DMS53 treated with DMSO at 0.1 percent for 48 hours (cell line): ENCODE data around the gene RRP1B.
A peak's percentile ranks its signal among the peaks of the same experiment; 100 is the strongest.
"Not testable (repeated sequence)": the region's sequence is repeated elsewhere in the genome, so short reads cannot be mapped to it uniquely, and the experiment has no call there.

Experiments
- DNase-seq: peaks from one replicate; lab custom pipeline; 2025; ENCODE audit not compliant: unreplicated experiment; lab: John Stamatoyannopoulos, UW

The RRP1B gene

DNA sequence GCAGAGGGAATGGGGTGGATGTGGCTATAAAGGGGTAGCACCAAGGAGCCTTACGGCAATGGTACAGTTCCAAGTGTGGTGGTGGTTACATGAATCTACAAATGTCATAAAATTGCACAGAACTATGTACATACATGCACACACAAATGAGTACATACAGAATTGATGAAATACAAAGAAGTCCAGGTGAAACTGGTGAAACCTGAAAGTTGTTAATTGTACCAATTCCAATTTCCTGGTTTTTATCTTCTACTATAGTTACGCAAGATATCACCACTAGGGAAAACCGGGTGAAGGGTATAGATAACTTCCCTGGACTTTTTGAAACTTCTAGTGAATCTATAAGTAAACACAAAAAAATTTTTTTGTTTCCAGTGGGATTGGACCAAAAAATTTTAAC lies 19.0 kb upstream of the RRP1B start:
- no peak for DNase-seq

DNA sequence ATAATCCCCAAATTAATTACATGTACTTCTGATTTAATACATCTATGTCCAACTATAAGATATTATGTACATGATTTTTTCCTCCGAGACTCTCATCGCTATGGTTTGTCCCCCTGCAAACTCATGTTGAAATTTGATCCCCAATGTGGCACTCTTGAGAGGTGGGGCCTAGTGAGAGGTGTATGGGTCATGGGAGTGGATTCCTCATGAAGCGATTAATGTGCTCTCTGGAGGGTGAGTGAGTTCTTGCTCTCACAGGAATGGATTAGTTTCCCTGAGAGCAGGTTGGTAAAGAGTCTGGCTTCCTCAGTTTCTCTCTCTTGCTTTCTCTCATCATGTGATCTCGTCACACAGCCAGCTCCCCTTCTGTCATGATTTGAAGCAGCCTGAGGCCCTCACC lies 16.2 kb upstream of the RRP1B start:
- DNase-seq: no peak

DNA sequence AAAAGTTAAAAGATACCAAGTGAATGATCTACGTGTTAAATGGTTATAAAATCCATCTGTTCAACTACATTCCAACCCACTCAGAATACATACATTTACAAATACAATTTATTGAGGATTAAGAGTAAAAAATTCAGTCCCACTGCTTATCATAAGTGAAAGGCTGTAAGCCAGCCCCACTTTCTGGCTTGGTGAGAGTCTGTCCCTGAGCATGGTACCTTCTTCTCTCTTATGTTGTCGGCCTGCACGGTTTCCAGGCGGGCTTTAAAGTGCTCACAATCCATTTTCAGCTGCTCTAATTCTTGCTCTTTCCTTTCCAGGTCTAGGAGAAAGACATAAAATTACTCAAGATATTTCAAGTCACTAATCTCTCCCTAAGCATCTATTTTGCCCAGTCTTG lies 15.3 kb upstream of the RRP1B start:
- DNase-seq: no peak

DNA sequence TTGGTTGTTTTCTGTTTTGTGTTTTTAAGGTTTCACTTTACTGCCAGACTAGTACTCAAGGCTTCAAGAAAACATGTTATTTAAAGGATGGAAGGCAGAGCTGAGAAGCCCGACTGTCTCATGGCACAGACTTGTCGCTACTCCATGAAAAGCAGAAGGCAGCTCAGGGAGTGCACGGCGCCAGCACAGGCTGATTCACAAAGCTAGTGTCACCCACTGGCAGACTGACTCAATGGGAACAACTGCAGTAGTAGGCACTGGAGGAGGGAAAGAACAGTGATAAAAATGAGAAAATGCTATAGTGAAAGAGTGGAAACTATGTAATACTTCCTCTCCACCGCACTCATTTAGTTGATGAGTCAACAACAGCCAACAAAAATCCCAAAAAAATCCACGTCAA lies 14.8 kb upstream of the RRP1B start:
- DNase-seq: no peak

DNA sequence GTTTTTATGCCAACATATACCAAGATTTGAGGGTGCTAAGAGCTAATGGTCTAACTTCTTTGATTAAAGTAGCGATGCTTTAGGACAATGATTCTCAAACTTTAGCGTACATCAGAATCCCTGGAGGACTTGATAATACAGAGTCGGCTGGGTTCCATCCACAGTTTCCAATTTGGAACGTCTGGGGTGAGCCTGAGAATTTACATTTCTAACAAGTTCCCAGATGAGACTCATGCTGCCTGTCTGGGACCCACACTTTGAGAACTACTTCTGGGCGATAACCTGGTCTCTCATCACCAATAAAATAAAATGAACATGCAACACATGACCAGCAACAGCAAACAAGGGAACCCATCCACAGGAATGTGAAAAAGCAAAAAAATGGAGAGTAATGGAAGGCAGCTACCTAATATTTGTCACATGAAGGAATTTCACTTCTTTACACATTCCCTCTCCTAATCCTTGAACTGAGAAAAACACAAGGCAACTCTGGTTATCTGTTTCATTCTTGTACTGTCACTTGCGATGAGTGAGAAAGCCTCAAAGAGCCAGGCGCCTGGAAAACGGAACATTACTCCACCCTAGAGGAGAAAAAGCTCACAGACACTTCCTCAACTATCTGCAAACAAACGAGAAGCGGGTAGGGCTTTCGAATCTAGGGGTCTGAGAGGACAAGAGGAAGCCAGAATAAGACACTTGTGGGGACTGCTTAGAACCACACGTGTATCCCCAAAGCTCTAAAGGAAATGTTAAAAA lies 14.0 kb upstream of the RRP1B start:
- no peak for DNase-seq

DNA sequence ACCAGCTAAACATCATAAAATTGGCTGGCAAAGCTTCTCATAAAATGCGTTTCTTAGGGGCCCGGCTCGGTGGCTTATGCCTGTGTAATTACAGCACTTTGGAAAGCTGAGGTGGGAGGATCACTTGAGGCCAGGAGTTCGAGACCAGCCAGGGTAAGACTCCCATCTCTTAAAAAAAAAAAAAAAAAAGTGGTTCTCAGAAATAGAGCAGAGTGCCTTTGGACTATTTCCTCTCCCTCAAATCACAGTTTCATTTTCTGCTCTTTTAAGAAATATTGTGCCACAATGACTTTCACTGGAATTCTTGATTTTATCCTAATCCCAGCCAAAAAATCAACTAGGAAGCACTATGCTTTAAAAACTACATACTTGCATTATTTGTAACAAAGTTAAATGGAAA lies 13.4 kb upstream of the RRP1B start:
- DNase-seq: no peak

DNA sequence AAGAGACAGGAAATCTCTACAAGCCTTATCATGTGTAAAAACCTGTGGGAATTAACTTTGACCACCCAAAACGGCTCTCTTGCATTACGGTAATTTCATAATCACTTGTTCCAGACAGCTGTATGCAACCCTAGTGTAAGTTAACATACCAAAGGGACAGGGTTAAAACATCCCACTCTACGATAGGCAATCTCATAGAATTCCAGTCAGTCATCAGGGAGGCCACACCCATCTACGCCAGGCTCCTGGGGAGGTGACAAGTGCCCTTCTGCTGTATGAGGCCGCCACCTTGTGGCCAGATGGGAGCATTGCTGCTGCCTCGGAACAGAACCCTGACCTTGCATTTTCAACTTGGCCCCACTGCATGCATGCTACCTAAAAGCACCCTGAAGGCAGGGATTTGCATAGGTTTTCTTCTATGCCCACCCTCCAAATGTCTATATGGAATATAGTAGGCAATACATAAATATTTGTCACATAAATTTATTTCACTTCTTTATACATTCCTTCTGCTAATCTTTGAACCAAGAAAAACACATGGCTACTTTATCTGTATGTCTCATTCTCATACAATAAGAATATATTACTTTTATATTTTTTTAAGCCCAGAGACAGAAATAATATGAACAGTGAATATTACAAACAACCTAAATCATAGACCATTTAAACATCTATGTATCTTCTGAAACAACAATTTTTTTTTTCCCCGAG lies 12.7 kb upstream of the RRP1B start:
- DNase-seq: peak; percentile 77

DNA sequence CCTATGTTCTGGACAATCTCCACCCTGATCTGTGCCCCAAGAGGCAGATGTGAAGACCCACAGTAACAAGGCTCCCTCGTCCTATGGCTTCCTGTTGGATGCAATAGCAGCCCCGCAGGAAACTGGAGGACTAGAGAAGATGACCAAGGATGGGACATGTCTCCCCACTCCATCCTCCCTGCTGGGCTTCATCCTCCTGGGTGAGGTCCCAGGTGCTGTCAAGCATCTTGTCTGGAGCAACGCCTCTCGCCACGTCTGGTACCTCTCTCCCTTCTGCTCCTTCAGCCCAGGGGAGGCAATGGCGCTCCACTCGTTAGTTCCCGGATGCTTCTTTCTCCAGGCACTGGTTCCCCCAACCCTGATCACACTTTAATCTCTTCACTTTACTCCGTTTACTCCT lies 11.2 kb upstream of the RRP1B start:
- DNase-seq: no peak

DNA sequence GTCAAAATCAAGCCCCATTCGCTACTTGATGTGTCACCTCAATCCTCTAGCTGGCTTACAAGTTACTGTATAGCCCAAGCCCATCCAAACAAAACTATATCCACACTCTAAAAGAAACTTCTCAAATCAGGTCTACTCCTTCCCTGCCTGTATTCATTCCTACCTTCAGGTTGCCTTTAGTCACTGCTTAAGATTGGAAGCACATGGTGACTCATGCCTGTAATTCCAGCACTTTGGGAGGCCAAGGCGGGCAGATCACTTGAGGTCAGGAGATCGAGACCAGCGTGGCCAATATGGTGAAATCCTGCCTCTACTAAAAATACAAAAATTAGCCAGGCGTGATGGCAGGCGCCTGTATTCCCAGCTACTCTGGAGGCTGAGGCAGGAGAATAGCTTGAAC lies 7.4 kb upstream of the RRP1B start:
- not testable (repeated sequence) for DNase-seq

DNA sequence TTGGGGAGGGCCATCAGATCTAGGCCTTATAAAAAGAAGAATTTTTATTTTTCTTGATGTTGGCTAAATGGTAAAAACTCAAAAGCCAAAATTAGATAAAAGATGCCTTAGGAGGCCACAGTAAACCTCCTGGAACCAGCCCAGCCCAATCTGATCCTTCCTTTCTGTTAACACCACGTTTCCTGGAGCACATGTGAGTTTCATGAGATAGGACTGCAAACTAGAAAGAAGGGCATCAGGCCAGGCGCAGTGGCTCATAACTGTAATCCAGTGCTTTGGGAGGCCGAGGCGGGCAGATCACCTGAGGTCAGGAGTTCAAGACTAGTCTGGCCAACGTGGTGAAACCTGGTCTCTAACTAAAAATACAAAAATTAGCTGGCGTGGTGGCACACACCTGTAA lies 6.7 kb upstream of the RRP1B start:
- DNase-seq: no peak

DNA sequence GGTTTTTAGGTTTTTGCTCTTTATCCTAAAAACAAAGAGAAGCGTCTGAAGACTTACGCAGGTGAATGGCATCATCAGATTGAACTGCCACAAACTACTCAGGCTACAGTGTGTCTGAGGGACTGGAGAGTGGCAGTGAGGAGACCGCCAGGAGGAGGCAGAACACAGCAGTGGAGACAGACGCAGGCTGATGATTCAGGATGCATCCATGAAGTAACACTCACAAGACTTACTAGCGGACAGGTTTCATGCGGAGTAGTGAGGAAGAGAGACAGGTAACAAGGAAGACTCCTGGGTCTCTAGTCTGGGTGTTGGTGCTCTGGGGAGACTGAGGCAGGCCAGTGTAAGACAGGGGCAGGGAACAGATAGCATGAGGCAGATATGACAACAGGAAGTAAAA lies 5.7 kb upstream of the RRP1B start:
- DNase-seq: no peak

DNA sequence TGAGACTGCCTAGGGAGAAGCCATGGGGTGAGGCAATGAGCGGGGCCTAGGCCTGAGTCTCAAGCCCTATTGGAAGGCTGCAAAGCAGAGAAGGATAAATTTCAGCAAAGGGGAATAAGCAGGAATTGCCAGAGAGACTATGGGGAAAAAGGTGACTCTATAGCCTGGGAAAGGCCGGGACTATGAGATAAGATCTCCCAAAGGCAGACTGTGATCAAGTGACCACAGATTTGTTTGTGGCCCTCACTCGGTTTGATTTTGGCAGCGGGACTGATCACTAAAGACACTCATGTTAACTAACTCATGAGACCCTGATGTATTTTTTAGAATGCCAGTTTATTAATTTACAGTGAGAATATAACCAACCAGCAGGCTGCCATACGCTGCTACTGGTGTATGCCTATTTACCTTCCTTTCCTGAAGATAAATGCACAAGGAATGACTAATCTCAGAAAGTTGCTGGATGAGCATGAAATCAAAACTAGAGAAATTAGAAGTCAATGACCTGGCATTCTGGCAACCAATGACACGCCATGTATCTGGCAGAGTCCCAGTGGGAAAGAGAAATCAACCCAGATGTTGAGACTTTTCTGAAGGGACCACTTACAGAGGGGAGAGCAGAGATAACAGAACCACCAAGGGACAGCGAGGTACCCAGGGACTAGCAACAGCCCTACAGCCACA lies 4.4 kb upstream of the RRP1B start:
- DNase-seq: no peak

DNA sequence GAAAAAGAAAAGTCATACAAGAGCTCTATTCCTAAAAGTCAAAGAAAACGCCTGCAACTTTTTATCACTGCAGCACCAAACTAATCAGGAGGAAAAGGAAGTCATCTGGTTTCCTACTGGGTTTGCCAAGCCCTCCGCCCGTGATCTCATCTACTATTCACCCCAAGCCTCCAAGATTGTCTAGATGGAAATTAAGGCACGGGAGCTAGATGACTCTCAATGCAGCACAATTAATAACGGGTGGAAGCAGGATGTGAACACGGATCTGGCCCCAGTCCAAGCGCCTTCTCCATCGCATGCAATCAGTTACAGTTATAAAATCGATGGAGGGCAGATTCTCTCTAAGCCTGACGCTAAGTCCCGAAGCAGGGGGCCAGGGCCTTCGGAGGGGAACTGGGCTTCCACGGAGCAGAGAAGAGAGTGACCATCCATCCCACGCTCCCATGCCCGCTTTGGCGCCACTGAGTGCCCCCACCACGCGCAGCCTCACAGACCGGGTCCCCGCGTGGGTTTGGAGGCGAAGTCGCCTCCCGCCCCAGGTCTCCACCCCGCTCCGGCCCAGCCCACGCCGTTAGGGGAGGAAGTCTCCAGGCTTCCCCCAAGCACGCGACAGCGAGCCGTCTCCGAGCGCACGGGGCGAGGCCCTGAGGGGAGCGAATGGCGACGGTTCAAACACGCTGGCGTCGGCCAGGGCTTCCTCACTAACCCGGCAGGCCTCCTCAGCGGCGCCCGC lies 1.8 kb upstream of the RRP1B start:
- DNase-seq: no peak

DNA sequence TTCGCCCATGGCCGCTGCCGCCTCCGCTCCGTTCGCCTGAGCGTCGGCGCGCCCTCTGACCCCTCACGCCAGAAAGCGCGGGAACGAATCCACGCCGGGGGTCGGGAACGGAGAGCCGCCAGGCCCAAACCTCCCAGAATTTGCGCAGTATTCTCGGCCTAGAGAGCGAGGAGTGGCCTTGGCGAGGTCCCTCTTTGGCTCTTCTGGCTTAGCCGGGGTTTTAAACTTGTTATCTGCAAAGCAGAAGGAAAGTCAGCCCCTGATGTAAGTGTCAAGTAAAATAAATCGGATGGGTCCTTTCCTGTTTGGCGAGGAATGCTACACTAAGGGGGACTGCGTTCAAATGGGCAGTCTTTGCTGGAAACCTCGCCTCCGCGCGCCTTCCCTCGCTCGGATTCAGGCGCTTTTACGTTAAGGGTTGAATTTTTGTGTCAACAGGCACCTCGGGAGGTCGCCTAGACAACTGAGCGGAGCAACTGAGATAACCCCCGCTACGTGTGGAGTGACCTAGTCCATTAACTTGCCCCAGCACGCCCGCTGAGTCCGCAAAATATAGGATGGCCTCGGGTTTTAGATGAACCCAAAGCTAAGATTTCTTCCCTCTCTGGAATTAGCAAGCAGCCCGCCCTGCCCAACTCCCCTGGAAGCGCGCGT lies 1.1 kb upstream of the RRP1B start:
- DNase-seq: no peak

DNA sequence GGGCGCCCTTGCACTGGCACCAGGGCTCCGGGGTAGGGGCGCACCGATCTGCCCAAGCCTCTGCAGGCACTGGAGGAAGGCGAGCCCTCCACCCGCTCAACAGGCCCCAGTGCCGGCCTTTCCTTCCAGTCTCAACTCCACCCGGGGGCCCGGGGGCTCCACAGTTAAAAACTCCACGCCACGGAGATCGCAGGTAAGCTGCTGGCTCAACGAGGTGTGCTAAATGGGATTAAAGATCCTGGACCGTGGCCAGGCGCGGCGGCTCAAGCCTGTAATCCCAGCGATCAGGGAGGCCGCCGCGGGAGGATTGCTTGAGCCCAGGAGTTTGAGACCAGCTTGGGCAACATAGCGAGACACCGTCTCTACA lies 608 bp upstream of the RRP1B start:
- DNase-seq: no peak

DNA sequence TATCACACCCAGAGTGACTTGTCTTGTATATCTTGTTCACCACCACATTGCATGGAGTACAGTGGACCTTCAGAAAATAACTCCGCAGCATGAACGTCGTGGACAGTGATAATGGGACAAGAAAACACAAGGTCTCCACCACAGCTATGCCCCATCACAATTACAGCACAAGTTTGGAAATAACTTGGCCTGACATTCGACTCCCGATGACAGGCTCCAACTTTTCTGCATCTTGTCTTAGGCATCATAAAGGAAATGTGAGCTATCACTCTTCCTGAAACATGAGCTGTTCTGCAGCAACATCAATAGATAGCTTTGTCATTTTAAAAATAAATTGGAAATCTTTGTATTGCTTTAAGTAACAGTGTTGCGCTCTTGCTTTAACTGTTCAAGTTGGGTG lies 2.9 kb downstream of the RRP1B start:
- DNase-seq: no peak

DNA sequence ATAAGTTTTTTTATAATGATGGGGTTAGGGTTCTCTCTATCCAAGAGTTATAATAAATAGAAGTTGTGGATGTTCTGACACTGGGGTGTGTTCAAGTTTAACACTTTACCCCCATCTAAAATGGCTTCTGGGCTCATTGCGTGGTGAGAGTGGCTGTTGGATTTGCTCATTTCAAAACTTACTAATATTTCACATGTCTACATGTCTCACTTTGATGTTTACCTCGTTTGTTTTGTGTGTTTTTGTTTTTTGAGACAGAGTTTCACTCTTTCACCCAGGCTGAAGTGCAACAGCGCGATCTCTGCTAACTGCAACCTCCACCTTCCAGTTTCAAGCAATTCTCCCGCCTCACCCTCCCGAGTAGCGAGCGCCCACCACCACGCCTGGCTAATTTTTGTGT lies 3.7 kb downstream of the RRP1B start:
- no peak for DNase-seq

DNA sequence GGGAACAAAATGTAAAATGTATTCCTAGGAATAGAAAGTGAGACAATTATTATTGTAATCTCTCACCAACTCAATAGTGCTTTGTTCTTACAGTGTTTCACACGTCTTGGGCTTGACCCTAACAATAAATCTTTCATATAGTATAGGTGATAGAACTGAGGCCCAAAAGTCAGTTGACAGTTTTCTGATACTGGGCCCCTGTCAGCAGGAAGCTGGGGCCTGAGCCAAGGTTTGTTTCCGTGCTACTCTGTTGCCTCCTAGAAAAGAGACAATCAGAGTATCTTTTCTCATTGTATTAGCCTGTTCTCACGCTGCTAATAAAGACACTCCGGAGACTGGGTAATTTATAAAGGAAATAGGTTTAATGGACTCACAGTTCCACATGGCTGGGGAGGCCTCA lies 5.0 kb downstream of the RRP1B start:
- DNase-seq: no peak

DNA sequence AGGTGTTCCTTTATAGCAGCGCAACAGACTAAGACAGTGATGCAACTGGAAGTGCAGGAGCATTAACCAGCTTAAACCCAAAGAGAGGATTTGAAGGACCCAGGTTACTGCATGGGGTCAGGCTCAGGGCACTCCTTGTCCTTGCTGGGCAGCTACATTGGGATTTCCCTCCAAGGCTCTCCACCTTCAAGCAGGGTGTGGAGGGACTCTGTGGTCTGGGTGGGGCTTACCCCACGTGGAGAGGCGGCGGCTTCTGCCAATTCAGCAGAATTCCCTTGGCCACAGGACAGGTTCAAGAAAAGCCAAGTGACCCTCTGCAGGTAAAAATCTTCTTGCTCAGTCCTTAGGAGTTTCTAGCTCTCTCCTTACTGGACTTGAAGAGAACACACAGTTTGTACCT lies 6.5 kb downstream of the RRP1B start:
- no peak for DNase-seq

DNA sequence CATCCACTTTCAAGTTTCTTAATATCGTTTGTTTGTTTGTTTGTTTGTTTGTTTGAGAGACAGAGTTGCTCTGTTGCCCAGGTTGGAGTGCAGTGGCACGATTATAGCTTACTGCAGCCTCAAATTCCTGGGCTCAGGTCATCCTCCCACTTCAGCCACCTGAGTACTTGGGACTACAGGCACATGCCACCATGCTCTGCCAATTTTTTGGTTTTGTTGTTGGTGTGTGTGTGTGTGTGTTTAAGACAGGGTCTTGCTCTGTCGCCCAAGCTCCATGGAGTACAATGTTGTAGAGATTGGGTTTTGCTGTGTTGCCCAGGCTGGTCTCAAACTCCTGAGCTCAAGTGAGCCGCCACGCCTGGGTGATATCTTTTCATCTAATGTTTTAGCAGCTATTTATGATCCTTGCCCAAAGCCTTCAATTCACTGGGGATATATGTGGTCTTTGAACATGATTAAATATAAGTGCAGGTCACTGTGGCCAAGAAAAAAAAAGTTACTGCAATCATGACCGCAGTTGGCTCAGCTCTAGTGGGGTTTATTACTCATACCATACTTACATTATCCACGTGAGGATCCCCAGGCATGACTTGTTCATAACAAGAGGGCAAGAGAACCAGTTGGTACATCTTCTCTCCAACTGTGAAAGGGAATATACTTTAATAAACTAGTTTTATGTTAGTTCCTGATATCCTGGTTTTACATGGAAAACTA lies 8.0 kb downstream of the RRP1B start:
- no peak for DNase-seq
